EL (cell line): ENCODE data around the gene PERCC1.

Experiments used
- DNase-seq: peaks from one replicate; pipeline ENCODE4 v3.0.0-alpha.2; 2016

Gene PERCC1

DNA sequence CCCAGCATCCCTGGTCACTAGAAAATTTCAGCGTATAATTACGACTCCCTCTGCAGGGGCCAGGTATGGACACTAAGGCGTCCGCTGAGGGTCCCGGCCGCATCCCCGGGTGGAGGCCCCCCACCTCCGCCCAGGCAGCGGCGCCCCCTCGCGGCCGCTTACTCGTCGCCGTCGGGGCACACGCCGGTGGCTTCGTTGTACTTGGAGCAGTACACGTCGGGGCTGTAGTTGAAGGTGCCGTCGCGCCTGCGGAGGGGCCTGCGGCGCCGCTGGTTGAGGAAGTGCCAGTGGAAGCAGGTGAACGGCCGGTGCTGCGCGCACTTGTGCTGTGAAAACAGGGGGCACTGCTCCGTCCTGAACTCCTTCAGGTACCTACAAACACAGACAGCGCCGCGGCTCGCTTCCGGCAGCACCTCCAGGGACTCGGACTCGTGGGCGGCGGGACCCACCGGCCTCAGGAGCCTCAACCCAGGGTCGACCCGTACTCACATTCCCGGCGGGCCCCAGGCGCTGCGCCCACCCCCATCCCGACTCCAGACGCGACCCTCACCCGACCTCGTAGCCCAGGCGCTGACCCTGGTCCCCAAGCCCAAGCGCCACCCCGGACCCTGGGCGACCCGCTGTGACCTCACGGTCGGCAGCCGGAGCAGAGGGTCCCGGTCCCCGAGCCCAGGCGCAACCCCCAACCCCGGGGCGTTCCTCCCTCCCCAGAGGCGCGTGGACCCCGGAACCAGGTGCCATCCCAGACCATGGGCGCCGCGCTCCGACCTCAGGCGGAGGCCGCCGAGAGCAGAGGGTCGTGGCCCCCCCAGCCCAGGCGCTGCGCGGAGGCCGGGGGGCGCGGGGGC lies 17.0 kb upstream of the PERCC1 start:
- DNase-seq = peak; percentile 42

GRCh38 chr16:1414532-1415260 lies 16.2 kb upstream of the PERCC1 start, which contains the start of gene UNKL:
TSS of gene UNKL (minus strand) at chr16:1414704. CDS start at chr16:1414691, 13 bp downstream.
- peak; percentile 56 for DNase-seq

DNA sequence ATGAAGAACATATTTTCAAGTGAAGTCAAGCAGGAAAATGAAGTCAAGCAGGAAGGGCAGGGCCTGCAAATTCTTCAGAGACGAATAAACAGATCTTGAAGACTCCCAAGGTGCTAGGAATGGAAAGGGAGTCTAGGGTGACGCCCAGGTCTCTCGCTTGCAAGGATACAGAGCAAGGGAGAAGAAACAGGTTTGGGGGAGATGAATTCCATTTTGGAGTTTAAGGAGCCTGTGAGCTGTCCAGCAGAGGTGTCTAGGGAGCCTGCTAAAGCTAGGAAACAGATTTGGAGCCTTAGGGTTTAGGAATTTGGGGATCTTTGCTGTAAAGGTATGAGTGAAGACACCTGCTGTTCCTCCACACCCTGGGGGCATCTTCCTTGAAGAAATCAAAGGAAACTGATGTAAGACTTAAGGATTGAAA lies 14.3 kb upstream of the PERCC1 start:
- no peak for DNase-seq

- DNase-seq = no peak
These were observed 10.8 kb upstream of the PERCC1 start for GRCh38 chr16:1420111-1420539.

- DNase-seq = no peak
These were observed 8.8 kb upstream of the PERCC1 start for GRCh38 chr16:1422076-1422475.

DNA sequence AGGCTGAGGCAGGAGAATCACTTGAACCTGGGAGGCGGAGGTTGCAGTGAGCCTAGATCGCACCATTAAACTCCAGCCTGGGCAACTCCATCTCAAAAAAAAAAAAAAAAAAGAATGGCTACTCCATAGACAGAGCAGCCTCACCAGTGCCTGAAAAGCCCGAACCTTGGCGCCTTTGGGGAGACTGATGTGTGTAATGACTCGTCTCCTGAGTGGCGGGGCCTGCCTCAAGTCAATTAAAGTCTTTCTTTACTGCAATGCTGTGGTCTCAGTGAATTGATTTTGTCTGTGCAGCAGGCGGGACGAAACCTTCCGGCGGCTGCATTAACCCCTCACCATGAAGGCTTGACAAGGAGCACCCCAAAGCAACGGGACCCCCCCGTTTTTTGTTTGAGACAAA lies 6.8 kb upstream of the PERCC1 start:
- DNase-seq = no peak

DNA sequence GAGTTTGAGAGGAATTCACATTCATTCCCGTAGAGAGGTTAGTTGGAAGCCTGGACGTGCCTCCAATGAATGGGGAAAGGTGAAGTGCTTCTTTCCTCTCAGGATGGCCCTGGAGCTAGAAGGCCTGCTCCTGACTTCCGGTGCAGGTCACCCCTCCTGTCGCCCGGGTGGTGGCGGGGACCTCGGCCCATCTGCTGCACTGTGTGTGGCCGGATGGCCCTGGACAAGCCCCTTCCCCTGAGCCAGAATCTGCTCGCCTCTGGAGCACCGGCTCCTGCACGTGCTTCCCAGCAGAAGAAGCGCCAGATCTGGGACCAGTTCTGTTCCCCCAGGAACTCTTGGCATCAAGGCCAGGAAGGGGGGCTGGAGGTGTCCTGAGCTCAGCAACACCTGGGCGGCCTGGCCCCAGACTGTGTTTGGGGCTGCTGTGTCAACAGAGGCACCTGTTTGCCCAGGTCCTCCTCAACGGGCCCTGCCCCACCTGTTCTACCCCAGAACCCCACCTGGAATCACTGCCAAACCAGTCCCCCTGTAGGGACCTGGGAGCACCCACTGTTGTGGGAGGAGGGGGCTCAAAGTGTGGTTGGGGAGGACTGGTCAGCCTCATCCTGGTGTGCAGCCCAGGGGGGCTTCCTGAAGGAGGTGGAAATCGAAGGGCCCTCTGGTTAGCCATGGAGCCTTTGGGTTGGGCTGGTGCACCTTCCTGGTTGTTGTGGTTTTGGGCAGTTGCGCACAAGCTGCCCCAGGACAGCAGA lies 5.1 kb upstream of the PERCC1 start:
- DNase-seq = no peak

- DNase-seq = no peak
These were observed 4.0 kb upstream of the PERCC1 start for GRCh38 chr16:1426734-1427471.

GRCh38 chr16:1427473-1428461 lies 3.1 kb upstream of the PERCC1 start:
- DNase-seq = no peak

- DNase-seq = no peak
These were observed 2.4 kb upstream of the PERCC1 start for GRCh38 chr16:1428511-1428910.

DNA sequence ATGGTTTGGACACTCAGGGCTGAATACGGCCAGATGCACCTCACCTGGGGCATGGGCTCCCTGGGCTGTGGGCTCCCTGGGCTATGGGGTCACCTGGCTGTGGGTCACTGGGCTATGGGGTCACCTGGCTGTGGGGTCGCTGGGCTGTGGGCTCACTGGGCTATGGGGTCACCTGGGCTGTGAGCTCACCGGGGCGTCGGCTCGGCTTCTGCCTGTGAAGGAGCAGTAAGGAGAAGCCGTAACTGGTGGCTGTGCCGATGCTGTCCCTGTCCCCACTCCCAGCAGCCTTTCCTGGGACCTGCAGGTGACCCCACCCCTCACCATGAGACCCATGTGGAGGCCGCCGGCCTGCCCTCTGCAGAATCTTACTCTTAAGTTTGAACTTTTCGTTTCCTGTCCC lies 1.9 kb upstream of the PERCC1 start:
- no peak for DNase-seq

- DNase-seq = no peak
These were observed 1.2 kb upstream of the PERCC1 start for GRCh38 chr16:1429631-1430030.

- no peak for DNase-seq
These were observed 592 bp upstream of the PERCC1 start for GRCh38 chr16:1430214-1430758.

- DNase-seq = no peak
These were observed 806 bp downstream of the PERCC1 start for GRCh38 chr16:1431497-1432270.

GRCh38 chr16:1432388-1433262 lies 1.7 kb downstream of the PERCC1 start:
- no peak for DNase-seq

DNA sequence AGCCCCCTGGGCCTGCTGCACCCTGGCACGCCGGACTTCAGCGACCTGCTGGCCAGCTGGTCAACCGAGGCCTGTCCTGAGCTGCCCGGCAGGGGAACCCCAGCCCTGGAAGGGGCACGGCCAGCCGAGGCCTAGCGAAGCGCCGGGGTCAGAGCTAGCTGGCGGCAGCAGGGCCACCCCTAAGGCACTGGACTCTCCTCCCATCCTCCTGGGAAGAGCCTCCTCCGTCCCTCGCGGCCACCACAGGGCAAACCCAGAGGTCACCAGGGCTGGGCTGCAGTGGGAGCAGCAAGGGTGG lies 2.3 kb downstream of the PERCC1 start:
- DNase-seq = no peak

- no peak for DNase-seq
These were observed 2.9 kb downstream of the PERCC1 start for GRCh38 chr16:1433756-1434155.

GRCh38 chr16:1434644-1435592 lies 4.0 kb downstream of the PERCC1 start:
- no peak for DNase-seq
